Neural progenitor cell (in vitro differentiated cells): ENCODE measurements around the gene CIB4. TPM values are rescaled to one million over a fixed set of nuclear protein-coding genes. Genes with fewer than 3 reads are reported as not detected.

ENCODE experiments used
- DNase-seq: peaks from one replicate; pipeline ENCODE4 v3.0.0-alpha.2; 2016; ENCODE audit warnings: low spot score
- H2AFZ ChIP-seq: fragments of 200-600 bp; sonication (generic); replicated peaks from 2 replicates; pipeline ENCODE4 v1.6.1; 2016; ENCODE audit warnings: antibody characterized with exemption
- H3F3A ChIP-seq: fragments of 200-600 bp; sonication (generic); 2 replicates; pipeline ENCODE4 v1.6.1; 2016; ENCODE audit warnings: antibody characterized with exemption, low read depth
- H3K27ac ChIP-seq: fragments of 200-600 bp; sonication (generic); 2 replicates; pipeline ENCODE4 v1.5.1; 2016; ENCODE audit warnings: mild to moderate bottlenecking
- H3K27me3 ChIP-seq: fragments of 200-600 bp; sonication (generic); 2 replicates; pipeline ENCODE4 v1.6.1; 2016; ENCODE audit warnings: mild to moderate bottlenecking, moderate library complexity
- H3K36me3 ChIP-seq: fragments of 200-600 bp; sonication (generic); 2 replicates; pipeline ENCODE4 v1.5.1; 2016
- H3K4me1 ChIP-seq: fragments of 200-600 bp; sonication (generic); 2 replicates; pipeline ENCODE4 v1.6.1; 2016; ENCODE audit warnings: mixed run types
- H3K4me2 ChIP-seq: fragments of 200-600 bp; sonication (generic); 2 replicates; pipeline ENCODE4 v1.6.1; 2016
- H3K4me3 ChIP-seq: fragments of 200-600 bp; sonication (generic); 2 replicates; pipeline ENCODE4 v1.5.1; 2016
- H3K79me2 ChIP-seq: fragments of 200-600 bp; sonication (generic); 2 replicates; pipeline ENCODE4 v1.6.1; 2016; ENCODE audit warnings: low read depth
- H3K9ac ChIP-seq: fragments of 200-600 bp; sonication (generic); 2 replicates; pipeline ENCODE4 v1.6.1; 2016
- H3K9me3 ChIP-seq: fragments of 200-600 bp; sonication (generic); 2 replicates; pipeline ENCODE4 v1.5.1; 2016; ENCODE audit warnings: low read depth
- H4K20me1 ChIP-seq: fragments of 200-600 bp; sonication (generic); 2 replicates; pipeline ENCODE4 v1.6.1; 2016; ENCODE audit warnings: low read depth
- H3K27ac Mint-ChIP-seq: 3 replicates; pipeline ENCODE4 v1.8.0; 2021; ENCODE audit warnings: mixed read lengths
- H3K27me3 Mint-ChIP-seq: 2 replicates; pipeline ENCODE4 v1.8.0; 2022; ENCODE audit warnings: low read depth, mild to moderate bottlenecking, inconsistent platforms, moderate library complexity, mixed read lengths; ENCODE audit not compliant: insufficient read depth
- H3K36me3 Mint-ChIP-seq: 3 replicates; pipeline ENCODE4 v1.8.0; 2021; ENCODE audit warnings: mixed read lengths
- H3K4me1 Mint-ChIP-seq: 3 replicates; pipeline ENCODE4 v1.8.0; 2021; ENCODE audit warnings: mixed read lengths
- H3K4me3 Mint-ChIP-seq: 3 replicates; pipeline ENCODE4 v1.8.0; 2021; ENCODE audit warnings: mild to moderate bottlenecking, moderate library complexity, mixed read lengths
- H3K9me3 Mint-ChIP-seq: 3 replicates; pipeline ENCODE4 v1.8.0; 2020; ENCODE audit warnings: mixed read lengths
- EZH2 ChIP-seq: fragments of 200-600 bp; sonication (generic); IDR thresholded peaks from 2 replicates; pipeline ENCODE4 v1.6.1; 2017; ENCODE audit warnings: antibody characterized with exemption, mild to moderate bottlenecking, moderate library complexity
- EZH2phosphoT487 ChIP-seq: fragments of 200-600 bp; sonication (generic); IDR thresholded peaks from 2 replicates; pipeline ENCODE4 v1.6.1; 2017; ENCODE audit warnings: antibody characterized with exemption
- total RNA-seq: library from RNA; depleted of rRNA; stranded (reverse); fragments of >200 nt; gene quantifications from 2 replicates; pipeline ENCODE4 v1.2.3, GENCODE V29; 2015; ENCODE audit warnings: low replicate concordance
- TF ChIP-seq, protein P1 (sequence below): fragments of 200-600 bp; sonication (generic); IDR thresholded peaks from 2 replicates; pipeline ENCODE4 v1.5.1; 2017; ENCODE audit warnings: antibody characterized with exemption, mild to moderate bottlenecking

Gene CIB4
- total RNA-seq, 1 donor from 2014 or later = not detected

DNA sequence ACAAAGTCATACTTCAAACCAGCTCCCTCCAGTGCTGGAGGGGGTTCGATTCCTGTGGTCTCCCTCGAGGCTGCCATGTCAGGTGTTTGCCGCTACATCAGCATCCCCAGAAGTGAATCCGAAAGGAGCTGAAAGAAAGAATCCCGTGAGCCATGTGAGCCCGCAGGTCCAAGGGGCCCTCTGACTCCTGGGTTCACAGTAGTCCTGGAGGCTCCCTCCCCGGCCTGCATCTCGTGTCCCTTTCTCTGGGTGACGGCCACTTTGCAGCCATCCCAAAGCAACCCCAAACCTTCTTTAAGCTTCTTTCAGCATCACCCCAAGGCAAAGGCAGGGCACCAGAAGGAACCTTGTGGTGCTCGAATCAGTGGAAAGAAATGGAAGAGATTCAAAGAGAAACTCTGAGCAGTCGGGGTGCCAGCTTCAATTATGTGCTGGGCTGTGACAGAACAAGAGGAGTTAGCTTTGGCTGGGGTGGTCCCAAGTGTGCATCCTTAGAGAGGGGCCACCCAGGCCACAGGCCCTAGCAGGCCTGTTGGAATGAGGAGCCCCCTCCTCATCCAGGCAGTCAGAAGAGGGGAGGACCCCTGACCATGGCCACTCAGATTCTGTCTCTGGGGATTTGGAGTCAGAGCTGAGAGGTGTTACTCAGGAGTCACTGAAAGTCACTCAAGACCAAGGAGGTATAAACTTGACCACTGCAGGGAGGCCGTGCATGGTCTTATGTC lies 59.7 kb downstream of the CIB4 start:
- peaks cover 17% of the 10 kb centered on the region for H3K27me3 ChIP-seq
- TF ChIP-seq EZH2phosphoT487 (no peak), EZH2 (no peak)
- TF ChIP-seq, protein P1, sequence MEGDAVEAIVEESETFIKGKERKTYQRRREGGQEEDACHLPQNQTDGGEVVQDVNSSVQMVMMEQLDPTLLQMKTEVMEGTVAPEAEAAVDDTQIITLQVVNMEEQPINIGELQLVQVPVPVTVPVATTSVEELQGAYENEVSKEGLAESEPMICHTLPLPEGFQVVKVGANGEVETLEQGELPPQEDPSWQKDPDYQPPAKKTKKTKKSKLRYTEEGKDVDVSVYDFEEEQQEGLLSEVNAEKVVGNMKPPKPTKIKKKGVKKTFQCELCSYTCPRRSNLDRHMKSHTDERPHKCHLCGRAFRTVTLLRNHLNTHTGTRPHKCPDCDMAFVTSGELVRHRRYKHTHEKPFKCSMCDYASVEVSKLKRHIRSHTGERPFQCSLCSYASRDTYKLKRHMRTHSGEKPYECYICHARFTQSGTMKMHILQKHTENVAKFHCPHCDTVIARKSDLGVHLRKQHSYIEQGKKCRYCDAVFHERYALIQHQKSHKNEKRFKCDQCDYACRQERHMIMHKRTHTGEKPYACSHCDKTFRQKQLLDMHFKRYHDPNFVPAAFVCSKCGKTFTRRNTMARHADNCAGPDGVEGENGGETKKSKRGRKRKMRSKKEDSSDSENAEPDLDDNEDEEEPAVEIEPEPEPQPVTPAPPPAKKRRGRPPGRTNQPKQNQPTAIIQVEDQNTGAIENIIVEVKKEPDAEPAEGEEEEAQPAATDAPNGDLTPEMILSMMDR = no peak
- H3K9me3 ChIP-seq = no peaks in the 10 kb centered on the region
- H3K9ac ChIP-seq = no peak overlapping the region
- H4K20me1 ChIP-seq = no peaks in the 10 kb centered on the region
- H3K4me2 ChIP-seq = no peak overlapping the region
- peaks cover 17% of the 10 kb centered on the region for H3K4me1 Mint-ChIP-seq
- no peak overlapping the region for H2AFZ ChIP-seq
- peaks cover 19% of the 10 kb centered on the region for H3K27me3 Mint-ChIP-seq
- no peaks in the 10 kb centered on the region for H3K4me1 ChIP-seq
- no peaks in the 10 kb centered on the region for H3K36me3 Mint-ChIP-seq
- H3K27ac Mint-ChIP-seq = peak overlapping the region; percentile 94
- H3K4me3 Mint-ChIP-seq = peak overlapping the region; percentile 13
- no peak overlapping the region for H3K27ac ChIP-seq
- H3K9me3 Mint-ChIP-seq = no peaks in the 10 kb centered on the region
- H3K4me3 ChIP-seq = no peak overlapping the region
- H3K79me2 ChIP-seq = no peaks in the 10 kb centered on the region
- H3F3A ChIP-seq = no peaks in the 10 kb centered on the region
- no peak for DNase-seq
- H3K36me3 ChIP-seq = no peaks in the 10 kb centered on the region

DNA sequence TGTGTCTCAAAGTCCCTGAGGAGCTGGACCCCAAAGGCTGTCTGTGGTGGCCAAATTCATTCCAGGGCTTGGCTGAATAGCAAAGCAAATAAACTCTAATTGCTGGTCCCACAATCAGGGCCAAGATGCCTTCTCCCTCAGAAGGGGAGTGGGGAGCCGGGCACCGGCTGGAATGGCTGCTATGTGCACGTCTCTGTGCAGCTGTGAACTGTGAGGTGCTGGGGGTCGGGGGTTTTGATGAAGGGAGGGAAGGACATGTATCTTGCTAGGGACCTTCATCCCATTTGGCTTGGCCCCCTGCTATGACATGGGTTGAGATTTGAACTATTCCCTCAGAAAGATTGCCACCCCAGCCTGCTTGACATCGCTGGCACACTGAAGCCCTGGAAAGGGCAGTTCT lies 60.4 kb downstream of the CIB4 start:
- Histone ChIP-seq H4K20me1 (no peaks in the 10 kb centered on the region), H3K4me2 (no peak overlapping the region), H3F3A (no peaks in the 10 kb centered on the region), H3K27me3 (peaks cover 17% of the 10 kb centered on the region), H3K9ac (no peak overlapping the region), H3K36me3 (no peaks in the 10 kb centered on the region), H2AFZ (no peak overlapping the region), H3K4me1 (no peaks in the 10 kb centered on the region), H3K4me3 (no peak overlapping the region), H3K9me3 (no peaks in the 10 kb centered on the region), H3K79me2 (no peaks in the 10 kb centered on the region), H3K27ac (no peak overlapping the region)
- H3K4me1 Mint-ChIP-seq = peaks cover 17% of the 10 kb centered on the region
- H3K27me3 Mint-ChIP-seq = peaks cover 17% of the 10 kb centered on the region
- no peaks in the 10 kb centered on the region for H3K9me3 Mint-ChIP-seq
- TF ChIP-seq, protein P1 = no peak
- no peak for TF ChIP-seq EZH2phosphoT487
- TF ChIP-seq EZH2 = no peak
- H3K36me3 Mint-ChIP-seq = no peaks in the 10 kb centered on the region
- H3K4me3 Mint-ChIP-seq = no peak overlapping the region
- DNase-seq = no peak
- no peak overlapping the region for H3K27ac Mint-ChIP-seq

DNA sequence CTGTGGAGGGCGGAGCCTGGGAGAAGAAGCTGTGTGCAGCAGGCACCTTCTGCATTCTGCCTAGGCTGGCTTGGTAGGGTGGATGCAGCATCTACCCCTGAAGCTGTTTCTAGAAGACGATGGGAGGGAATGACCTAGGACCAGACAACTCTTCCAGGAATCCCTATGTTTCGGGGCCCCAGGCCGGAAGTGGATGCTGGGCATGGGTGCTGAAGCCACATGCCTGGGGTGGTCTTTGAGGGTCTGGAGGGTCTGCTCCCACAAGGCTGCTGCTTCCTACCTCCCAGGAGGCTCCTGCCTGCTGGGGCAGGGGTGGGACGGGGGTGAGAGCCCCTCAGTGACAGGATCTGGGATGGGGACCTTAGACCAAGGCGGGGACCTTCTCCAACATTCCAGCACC lies 61.0 kb downstream of the CIB4 start:
- H4K20me1 ChIP-seq = no peaks in the 10 kb centered on the region
- H3K4me2 ChIP-seq = no peak overlapping the region
- no peaks in the 10 kb centered on the region for H3K4me1 ChIP-seq
- H3K27ac ChIP-seq = no peak overlapping the region
- no peaks in the 10 kb centered on the region for H3K79me2 ChIP-seq
- Mint-ChIP-seq H3K4me1 (peaks cover 15% of the 10 kb centered on the region), H3K9me3 (no peaks in the 10 kb centered on the region), H3K27me3 (peaks cover 21% of the 10 kb centered on the region), H3K4me3 (no peak overlapping the region), H3K27ac (no peak overlapping the region), H3K36me3 (no peaks in the 10 kb centered on the region)
- H3K9ac ChIP-seq = no peak overlapping the region
- H3K4me3 ChIP-seq = no peak overlapping the region
- TF ChIP-seq EZH2phosphoT487 = no peak
- TF ChIP-seq EZH2 = no peak
- TF ChIP-seq, protein P1 = no peak
- H3F3A ChIP-seq = no peaks in the 10 kb centered on the region
- no peaks in the 10 kb centered on the region for H3K36me3 ChIP-seq
- no peak for DNase-seq
- H3K9me3 ChIP-seq = no peaks in the 10 kb centered on the region
- H2AFZ ChIP-seq = no peak overlapping the region
- peaks cover 17% of the 10 kb centered on the region for H3K27me3 ChIP-seq
